Coronary artery (tissue), 2 donors: Measurements from ENCODE around the gene FBXO28.
"Not testable (repeated sequence)": the region's sequence is repeated elsewhere in the genome, so short reads cannot be mapped to it uniquely, and the experiment has no call there.

ENCODE experiments used
- DNase-seq: peaks from one replicate; pipeline ENCODE4 v3.0.0-alpha.2; 2017; ENCODE audit warnings: low spot score
- H3K27ac ChIP-seq, 2 donors: fragments of 200-600 bp; sonication (generic); one replicate each; pipeline ENCODE4 v1.5.1; 2016 to 2019
- H3K4me3 ChIP-seq: fragments of 200-600 bp; sonication (generic); 2 replicates; pipeline ENCODE4 v1.5.1; 2016; ENCODE audit warnings: mild to moderate bottlenecking, moderate library complexity
- TF ChIP-seq, protein P1 (sequence below): fragments of 200-600 bp; sonication (generic); IDR thresholded peaks from one replicate; pipeline ENCODE4 v1.5.1; 2019; ENCODE audit warnings: antibody characterized with exemption

FBXO28 gene

DNA sequence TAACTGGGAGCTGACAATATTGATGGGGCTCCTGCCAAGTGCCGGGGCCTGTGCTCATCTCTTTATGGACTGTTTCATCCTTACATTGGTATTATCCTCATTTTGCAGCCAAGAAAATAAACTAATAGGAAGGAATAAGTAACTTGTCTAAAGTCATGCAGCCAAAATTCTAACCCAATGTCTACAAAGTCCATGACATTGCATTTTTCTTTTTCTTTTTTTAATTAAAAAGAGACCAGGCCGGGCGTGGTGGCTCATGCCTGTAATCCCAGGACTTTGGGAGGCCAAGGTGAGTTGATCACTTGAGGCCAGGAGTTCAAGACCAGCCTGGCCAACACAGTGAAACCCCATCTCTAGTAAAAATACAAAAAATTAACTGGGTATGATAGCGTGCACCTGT, 87.9 kb downstream of the FBXO28 start:
- Histone ChIP-seq H3K4me3 (no peak overlapping the region), H3K27ac (no peak overlapping the region)
- DNase-seq, result no peak
- TF ChIP-seq, protein P1, sequence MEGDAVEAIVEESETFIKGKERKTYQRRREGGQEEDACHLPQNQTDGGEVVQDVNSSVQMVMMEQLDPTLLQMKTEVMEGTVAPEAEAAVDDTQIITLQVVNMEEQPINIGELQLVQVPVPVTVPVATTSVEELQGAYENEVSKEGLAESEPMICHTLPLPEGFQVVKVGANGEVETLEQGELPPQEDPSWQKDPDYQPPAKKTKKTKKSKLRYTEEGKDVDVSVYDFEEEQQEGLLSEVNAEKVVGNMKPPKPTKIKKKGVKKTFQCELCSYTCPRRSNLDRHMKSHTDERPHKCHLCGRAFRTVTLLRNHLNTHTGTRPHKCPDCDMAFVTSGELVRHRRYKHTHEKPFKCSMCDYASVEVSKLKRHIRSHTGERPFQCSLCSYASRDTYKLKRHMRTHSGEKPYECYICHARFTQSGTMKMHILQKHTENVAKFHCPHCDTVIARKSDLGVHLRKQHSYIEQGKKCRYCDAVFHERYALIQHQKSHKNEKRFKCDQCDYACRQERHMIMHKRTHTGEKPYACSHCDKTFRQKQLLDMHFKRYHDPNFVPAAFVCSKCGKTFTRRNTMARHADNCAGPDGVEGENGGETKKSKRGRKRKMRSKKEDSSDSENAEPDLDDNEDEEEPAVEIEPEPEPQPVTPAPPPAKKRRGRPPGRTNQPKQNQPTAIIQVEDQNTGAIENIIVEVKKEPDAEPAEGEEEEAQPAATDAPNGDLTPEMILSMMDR, result no peak

DNA sequence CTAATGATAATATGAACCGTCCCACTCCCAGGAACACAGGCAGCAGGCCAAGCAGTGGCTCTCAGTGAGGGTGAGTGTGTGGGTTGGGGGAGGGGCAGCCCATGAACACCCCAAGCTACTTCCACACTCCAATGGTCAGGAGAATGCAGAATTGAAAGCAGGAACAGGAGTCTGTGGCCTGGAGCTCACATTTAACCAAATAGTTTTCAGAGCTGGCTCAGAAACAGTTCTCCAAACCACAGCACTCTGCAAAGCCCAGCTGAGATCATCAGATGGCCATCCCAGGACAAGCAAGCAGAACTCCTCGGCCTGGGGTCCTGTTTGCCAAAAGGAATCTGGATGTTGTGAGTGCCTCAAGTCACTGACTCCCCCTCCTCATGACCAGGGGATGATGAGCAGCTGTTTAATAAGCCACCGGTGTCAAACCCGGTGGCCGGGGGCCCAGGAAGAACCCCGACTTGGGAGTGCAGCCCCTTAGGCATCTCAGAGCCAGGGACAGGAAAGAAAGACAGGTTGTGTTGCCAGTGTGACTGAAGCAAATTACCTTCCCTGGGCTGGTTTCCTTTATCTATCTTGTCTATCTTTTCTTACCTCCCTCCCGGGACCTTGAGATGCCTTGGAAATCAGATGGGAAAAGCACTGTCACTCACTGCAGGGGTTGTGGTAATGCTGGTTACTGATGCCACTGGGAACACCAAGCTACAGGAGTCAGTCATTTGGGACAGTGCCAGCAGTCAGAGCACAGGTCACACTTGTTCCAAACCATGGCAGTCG, 89.5 kb downstream of the FBXO28 start:
- DNase-seq, result no peak
- TF ChIP-seq, protein P1, result no peak
- Histone ChIP-seq H3K4me3 (no peak overlapping the region), H3K27ac (peak overlapping the region in 1 of 2 donors; percentile 22)

DNA sequence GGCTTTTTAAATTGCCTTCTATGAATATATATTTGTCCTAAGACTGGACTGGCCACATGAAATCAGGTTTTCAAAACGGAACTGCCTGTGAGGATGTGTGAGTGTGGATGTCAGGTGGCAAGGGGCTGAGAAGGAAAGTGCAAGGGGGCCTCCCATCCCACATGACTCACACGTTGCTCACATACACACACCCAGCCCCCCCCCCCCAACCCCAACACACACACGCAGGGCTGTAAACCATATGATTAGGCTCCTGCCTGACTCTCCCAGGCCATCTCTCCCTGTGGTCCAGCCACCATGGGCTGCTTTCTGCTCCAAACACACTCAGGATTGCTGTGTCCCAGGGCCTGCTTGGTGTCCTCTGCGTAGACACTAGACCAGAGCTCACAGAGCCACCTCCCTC, 91.5 kb downstream of the FBXO28 start:
- peak overlapping the region in 1 of 2 donors; percentile 74 for H3K27ac ChIP-seq
- DNase-seq, result no peak
- TF ChIP-seq, protein P1, result no peak
- peak overlapping the region; percentile 55 for H3K4me3 ChIP-seq

DNA sequence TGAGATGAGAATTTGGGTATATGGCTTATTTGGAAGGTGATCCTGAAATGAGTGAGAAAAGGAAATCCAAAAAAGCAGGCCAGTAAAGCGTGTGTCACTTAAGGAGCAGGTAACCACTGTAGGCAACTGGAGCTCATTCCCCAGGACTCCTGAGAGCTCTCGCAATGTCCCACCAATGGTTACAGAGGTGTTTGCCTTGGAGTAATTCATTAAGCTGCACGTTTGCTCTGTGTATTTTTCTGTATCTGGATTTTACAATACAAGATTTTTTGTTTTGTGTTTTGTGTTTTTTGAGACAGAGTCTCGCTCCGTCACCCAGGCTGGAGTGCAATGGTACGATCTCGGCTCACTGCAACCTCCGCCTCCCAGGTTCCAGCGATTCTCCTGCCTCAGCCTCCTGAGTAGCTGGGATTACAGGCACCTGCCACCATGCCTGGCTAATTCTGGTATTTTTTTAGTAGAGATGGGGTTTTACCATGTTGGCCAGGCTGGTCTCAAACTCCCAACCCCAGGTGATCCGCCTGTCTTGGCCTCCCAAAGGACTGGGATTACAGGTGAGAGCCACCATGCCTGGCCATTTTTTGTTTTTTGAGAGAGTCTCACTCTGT, 92.1 kb downstream of the FBXO28 start:
- H3K4me3 ChIP-seq, H3K27ac ChIP-seq, DNase-seq: not testable (repeated sequence)

DNA sequence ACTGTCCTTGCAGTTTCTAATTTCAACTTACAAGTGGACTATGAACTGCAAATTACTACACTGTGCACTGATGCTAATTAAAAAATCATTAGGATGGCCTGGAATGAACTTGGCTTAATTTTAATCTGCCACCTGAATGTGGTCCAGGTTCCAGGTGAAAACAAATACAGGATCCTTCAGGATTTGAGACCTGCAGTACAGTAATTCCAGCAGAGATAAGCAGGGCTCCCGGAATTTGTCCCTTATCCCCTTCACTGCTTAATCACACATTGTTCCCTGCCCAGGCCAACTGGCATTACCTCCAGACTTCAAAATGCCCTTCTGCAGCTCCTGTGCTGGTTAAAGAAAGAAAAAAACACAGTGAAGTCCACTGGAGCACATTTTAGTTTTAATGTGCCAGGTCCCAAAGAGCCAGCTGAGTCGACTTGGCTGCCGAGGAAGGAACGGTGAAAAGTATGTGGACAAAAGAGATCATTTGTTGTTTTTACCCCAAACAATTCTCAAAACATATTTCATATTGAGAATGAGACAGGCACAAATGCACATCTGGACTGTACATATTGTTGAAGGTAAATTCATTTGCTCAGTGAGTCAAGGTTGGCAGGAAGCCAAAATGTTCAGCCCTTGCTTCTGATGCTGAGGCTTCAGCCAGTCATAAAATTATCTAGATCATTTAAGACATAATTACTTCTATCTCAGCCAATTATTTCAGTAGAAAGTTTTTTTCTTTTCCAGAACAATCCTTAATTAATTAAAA, 97.5 kb downstream of the FBXO28 start:
- H3K27ac ChIP-seq, result no peak overlapping the region
- TF ChIP-seq, protein P1, result no peak
- H3K4me3 ChIP-seq, result no peak overlapping the region
- DNase-seq, result no peak
